Activated CD8-positive, alpha-beta memory T cell treated with anti-CD3 and anti-CD28 coated beads, Interleukin-2, amount 10 ng/mL, durations not matched to agents 7 days and 5 days (primary cell): ENCODE measurements around the gene CRB1. TPM values are rescaled to one million over a fixed set of nuclear protein-coding genes. Genes with fewer than 3 reads are reported as not detected.

Experiments used
- ATAC-seq: fragments of 150-1000 bp; cut with Tn5 transposase; one replicate; pipeline ENCODE4 v1.10.0; 2021; ENCODE audit warnings: moderate library complexity
- CTCF ChIA-PET: fragments of 350-600 bp; sonication (Branson Sonifier 250); formaldehyde crosslinking; loops from one replicate; lab custom pipeline; 2021; ENCODE audit warnings: antibody characterized with exemption; lab: Charles Lee
- DNase-seq: peaks from one replicate; pipeline ENCODE4 v3.0.0-alpha.2; 2020
- H3K27ac Mint-ChIP-seq: one replicate; pipeline ENCODE4 v1.8.0; 2021; ENCODE audit warnings: mild to moderate bottlenecking, mixed read lengths
- H3K27me3 Mint-ChIP-seq: one replicate; pipeline ENCODE4 v1.8.0; 2021; ENCODE audit warnings: mixed read lengths
- H3K36me3 Mint-ChIP-seq: one replicate; pipeline ENCODE4 v1.8.0; 2021; ENCODE audit warnings: mild to moderate bottlenecking, mixed read lengths
- H3K4me1 Mint-ChIP-seq: one replicate; pipeline ENCODE4 v1.8.0; 2021; ENCODE audit warnings: mixed read lengths
- H3K4me3 Mint-ChIP-seq: one replicate; pipeline ENCODE4 v1.8.0; 2021; ENCODE audit warnings: mild to moderate bottlenecking, moderate library complexity, mixed read lengths
- H3K9me3 Mint-ChIP-seq: one replicate; pipeline ENCODE4 v1.8.0; 2022; ENCODE audit warnings: low read depth, mixed read lengths
- total RNA-seq, 2 experiments: library from RNA; stranded (reverse); gene quantifications; one replicate each; pipeline ENCODE4 v1.2.3, GENCODE V29; 2021

The CRB1 gene
- total RNA-seq, 2 experiments from 2014 or later, result not detected

DNA sequence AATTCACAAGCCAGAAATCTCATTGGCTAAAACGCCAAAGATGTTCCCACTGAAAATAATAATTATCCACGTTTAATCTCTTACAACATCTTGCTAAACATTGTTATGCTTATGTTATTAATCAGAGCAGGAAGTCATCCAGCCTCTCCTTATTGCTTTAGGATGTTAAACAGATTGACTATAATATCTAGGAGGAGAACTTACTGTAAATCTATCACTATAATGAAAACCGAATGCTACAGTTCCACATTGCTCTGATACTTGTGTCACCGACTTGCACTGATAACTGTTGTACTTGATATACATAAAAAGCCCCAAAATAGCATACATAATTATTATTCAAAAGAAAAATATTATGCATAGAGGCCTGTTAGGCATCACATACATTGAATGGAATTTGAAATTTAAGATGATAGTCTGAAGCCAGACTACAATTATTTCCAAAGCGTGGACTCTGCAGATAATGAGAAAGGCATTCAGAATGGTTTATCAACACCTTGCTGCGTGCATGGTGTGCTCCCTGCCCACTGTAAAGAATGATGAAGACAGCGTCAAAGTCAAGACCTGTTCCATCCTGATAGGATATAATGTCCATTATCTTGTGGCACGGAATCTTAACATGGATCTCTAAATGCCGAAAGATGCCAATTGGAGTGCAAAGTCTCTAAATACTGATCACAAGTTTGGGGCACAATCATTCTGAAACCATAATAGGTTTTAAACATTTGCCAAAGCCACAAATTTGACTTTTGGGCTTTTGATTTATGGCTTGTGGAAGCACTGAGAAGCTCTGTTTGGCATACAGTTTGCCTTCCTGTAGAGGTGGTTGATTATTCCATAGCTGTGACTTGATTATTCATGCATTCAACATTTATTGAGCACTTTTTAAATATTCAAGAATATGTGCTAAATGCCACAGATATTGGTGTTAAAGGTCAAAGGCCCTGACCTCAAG is 71.3 kb downstream of the CRB1 start:
- H3K27ac Mint-ChIP-seq, result no peak overlapping the region
- peaks cover 18% of the 10 kb centered on the region for H3K27me3 Mint-ChIP-seq
- CTCF ChIA-PET, result interaction anchor here (1.2 kb wide), 1 partner anchor 159 kb away, joined by 4 read pairs; no protein-coding TSS in a partner anchor
- peaks cover 3% of the 10 kb centered on the region for H3K36me3 Mint-ChIP-seq
- H3K9me3 Mint-ChIP-seq, result no peaks in the 10 kb centered on the region
- no peak overlapping the region for H3K4me3 Mint-ChIP-seq
- ATAC-seq (no peak), DNase-seq (no peak)
- peaks cover 19% of the 10 kb centered on the region for H3K4me1 Mint-ChIP-seq

DNA sequence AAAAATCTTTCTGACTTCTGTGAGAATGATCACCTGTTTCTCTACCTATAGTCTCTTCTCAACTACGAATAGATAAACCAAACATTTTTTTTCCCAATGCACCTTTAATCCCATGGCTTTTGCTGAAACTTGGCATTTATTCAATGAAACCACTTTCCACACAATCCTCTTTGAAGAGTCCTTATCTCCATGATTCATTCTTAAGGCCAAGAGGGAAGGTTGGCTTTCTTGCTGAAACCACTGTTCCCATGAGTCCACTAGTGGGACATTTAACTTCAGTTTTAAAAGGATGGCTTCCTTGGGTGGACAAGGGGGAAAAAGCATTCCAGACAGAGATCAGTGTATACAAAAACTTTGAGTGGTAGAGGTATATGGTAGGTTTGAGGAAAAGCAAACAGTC is 73.6 kb downstream of the CRB1 start:
- no peak for ATAC-seq
- H3K27ac Mint-ChIP-seq, result peak overlapping the region; percentile 35
- H3K4me3 Mint-ChIP-seq, result no peak overlapping the region
- peaks cover 3% of the 10 kb centered on the region for H3K36me3 Mint-ChIP-seq
- no peak for DNase-seq
- CTCF ChIA-PET, result interaction anchor here (1.3 to 1.7 kb wide), 2 partner anchors 10 to 15 kb away, joined by 4 to 7 read pairs; no protein-coding TSS in a partner anchor
- no peaks in the 10 kb centered on the region for H3K9me3 Mint-ChIP-seq
- H3K4me1 Mint-ChIP-seq, result peaks cover 11% of the 10 kb centered on the region
- peaks cover 20% of the 10 kb centered on the region for H3K27me3 Mint-ChIP-seq

- no peak for DNase-seq
- Mint-ChIP-seq H3K4me1 (peaks cover 11% of the 10 kb centered on the region), H3K4me3 (no peak overlapping the region), H3K27me3 (peaks cover 16% of the 10 kb centered on the region), H3K9me3 (no peaks in the 10 kb centered on the region), H3K27ac (no peak overlapping the region), H3K36me3 (peaks cover 3% of the 10 kb centered on the region)
- ATAC-seq, result peak; percentile 47
- CTCF ChIA-PET, result interaction anchor here (0.8 to 2.3 kb wide), 6 partner anchors 8 to 16 kb away, joined by 3 to 7 read pairs (median 4); no protein-coding TSS in a partner anchor
These were observed 74.1 kb downstream of the CRB1 start for GRCh38 chr1:197342044-197342565.

DNA sequence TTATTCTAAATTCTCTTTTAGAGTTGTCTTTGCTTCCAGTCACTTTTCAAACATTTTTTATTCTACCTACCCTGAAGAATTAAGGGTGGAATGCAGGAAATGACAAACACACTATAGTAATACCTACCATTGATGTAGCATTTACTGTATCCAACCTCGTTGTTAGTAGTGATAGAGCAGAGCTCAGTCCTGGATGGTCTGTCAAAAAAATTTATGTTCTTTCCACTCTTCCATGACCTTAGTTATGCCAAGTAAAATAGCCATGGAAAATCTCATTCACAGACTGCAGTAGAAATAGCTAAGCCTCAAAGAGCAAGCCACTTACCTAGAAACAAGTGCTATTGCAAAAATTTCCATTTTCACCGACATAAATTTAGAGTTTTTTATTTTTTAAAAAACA is 74.6 kb downstream of the CRB1 start:
- no peak for ATAC-seq
- Mint-ChIP-seq H3K4me1 (peaks cover 11% of the 10 kb centered on the region), H3K9me3 (no peaks in the 10 kb centered on the region), H3K27ac (no peak overlapping the region), H3K36me3 (peaks cover 3% of the 10 kb centered on the region), H3K4me3 (no peak overlapping the region), H3K27me3 (peaks cover 16% of the 10 kb centered on the region)
- CTCF ChIA-PET, result interaction anchor here (0.8 to 2.3 kb wide), 6 partner anchors 8 to 16 kb away, joined by 3 to 7 read pairs (median 4); no protein-coding TSS in a partner anchor
- no peak for DNase-seq

DNA sequence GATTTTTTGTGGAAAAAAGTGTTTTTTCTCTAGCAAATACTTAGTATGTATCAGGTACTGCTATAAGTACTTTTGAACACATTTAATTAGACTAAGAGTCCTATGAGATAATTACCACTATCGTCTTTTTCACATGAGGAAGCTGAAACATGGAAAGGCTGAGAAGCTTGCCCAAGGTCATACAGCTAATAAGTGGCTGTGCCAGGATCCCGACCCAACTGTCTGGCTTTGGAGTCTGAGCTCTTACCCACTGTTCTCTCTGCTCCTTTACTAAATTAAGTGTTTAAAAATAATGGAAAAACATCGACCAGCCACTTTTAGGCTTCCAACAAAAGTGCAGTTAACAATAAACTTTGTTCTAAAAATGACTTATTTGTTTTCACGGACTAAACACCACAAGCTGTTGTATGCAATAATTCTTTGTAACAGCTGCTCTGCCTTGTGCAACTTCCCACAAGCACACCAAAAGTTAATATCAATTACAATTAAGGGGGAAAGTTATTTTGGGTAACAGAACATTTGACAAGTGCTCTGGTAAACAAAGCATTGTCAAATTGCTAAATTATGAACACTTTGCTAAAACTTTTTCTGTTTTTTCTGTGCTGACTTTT is 75.7 kb downstream of the CRB1 start:
- Mint-ChIP-seq H3K36me3 (peaks cover 3% of the 10 kb centered on the region), H3K27me3 (peaks cover 13% of the 10 kb centered on the region), H3K4me3 (no peak overlapping the region), H3K4me1 (peaks cover 11% of the 10 kb centered on the region), H3K27ac (no peak overlapping the region), H3K9me3 (no peaks in the 10 kb centered on the region)
- DNase-seq, result no peak
- CTCF ChIA-PET, result interaction anchor here (0.7 to 2.3 kb wide), 3 partner anchors 8 to 163 kb away, joined by 3 to 7 read pairs (median 4); no protein-coding TSS in a partner anchor
- ATAC-seq, result no peak

DNA sequence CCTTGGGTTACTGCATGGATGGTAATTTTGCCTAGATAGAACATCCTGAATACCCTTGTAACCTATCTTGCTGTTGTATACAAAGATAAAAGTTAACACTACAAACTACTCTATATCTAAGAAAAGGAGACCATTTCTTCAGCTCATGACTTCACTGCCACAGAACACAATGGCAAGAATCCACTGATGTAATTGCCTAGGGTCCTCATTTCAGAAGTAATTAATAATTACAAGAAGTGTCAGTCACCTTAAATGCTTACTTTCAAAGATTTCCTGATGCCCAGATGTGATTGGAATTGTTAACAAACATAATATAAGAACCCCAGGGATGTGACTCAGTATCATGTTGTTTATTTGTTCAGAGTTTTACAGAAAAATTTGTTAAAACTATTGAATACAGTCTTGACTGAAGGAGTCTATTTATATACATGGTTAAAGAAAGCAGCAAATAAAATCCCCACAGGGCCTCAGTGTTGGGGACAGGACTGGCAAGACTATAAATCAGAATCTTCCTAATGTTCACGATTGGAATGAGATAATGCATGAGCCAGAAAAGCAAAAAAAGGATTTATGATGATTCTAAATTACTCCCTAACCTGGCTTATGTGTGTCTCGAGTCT is 83.9 kb downstream of the CRB1 start:
- DNase-seq (no peak), ATAC-seq (no peak)
- no peaks in the 10 kb centered on the region for H3K27me3 Mint-ChIP-seq
- no peak overlapping the region for H3K27ac Mint-ChIP-seq
- H3K36me3 Mint-ChIP-seq, result no peaks in the 10 kb centered on the region
- peaks cover 2% of the 10 kb centered on the region for H3K4me1 Mint-ChIP-seq
- CTCF ChIA-PET, result no interaction called here
- H3K4me3 Mint-ChIP-seq, result no peak overlapping the region
- H3K9me3 Mint-ChIP-seq, result no peaks in the 10 kb centered on the region

GRCh38 chr1:197355248-197355995 is 87.4 kb downstream of the CRB1 start:
- H3K4me1 Mint-ChIP-seq, result peaks cover 3% of the 10 kb centered on the region
- no peak for DNase-seq
- no peak overlapping the region for H3K4me3 Mint-ChIP-seq
- no peak for ATAC-seq
- no peaks in the 10 kb centered on the region for H3K27me3 Mint-ChIP-seq
- H3K36me3 Mint-ChIP-seq, result no peaks in the 10 kb centered on the region
- CTCF ChIA-PET, result interaction anchor here (0.7 to 1.1 kb wide), 2 partner anchors 13 to 175 kb away, joined by 3 to 6 read pairs; no protein-coding TSS in a partner anchor
- no peaks in the 10 kb centered on the region for H3K9me3 Mint-ChIP-seq
- no peak overlapping the region for H3K27ac Mint-ChIP-seq

- no peak overlapping the region for H3K4me3 Mint-ChIP-seq
- CTCF ChIA-PET, result interaction anchor here (0.7 to 3.4 kb wide), 13 partner anchors 9 to 177 kb away, joined by 3 to 25 read pairs (median 4); no protein-coding TSS in a partner anchor
- H3K27ac Mint-ChIP-seq, result no peak overlapping the region
These were observed 88.9 kb downstream of the CRB1 start for GRCh38 chr1:197356723-197357533.

GRCh38 chr1:197358959-197359358 is 90.9 kb downstream of the CRB1 start:
- Mint-ChIP-seq H3K27ac (no peak overlapping the region), H3K4me3 (no peak overlapping the region), H3K4me1 (peaks cover 3% of the 10 kb centered on the region), H3K36me3 (no peaks in the 10 kb centered on the region), H3K9me3 (no peaks in the 10 kb centered on the region), H3K27me3 (no peaks in the 10 kb centered on the region)
- CTCF ChIA-PET, result interaction anchor here (1.3 to 3.4 kb wide), 3 partner anchors 16 to 179 kb away, joined by 4 to 25 read pairs (median 6); no protein-coding TSS in a partner anchor
- no peak for ATAC-seq
- no peak for DNase-seq

More at GRCh38 chr1:197356723-197357533, 88.9 kb downstream of the CRB1 start:
- H3K27me3 Mint-ChIP-seq, result no peaks in the 10 kb centered on the region
- no peaks in the 10 kb centered on the region for H3K36me3 Mint-ChIP-seq
- H3K4me1 Mint-ChIP-seq, result peaks cover 3% of the 10 kb centered on the region
- peak; percentile 78 for ATAC-seq
- no peaks in the 10 kb centered on the region for H3K9me3 Mint-ChIP-seq
- peak; percentile 45 for DNase-seq

GRCh38 chr1:197360068-197360467 is 92.0 kb downstream of the CRB1 start:
- ATAC-seq (no peak), DNase-seq (no peak)
- H3K4me1 Mint-ChIP-seq, result peaks cover 3% of the 10 kb centered on the region
- H3K27ac Mint-ChIP-seq, result no peak overlapping the region
- no peak overlapping the region for H3K4me3 Mint-ChIP-seq
- H3K36me3 Mint-ChIP-seq, result no peaks in the 10 kb centered on the region
- peaks cover 3% of the 10 kb centered on the region for H3K27me3 Mint-ChIP-seq
- no peaks in the 10 kb centered on the region for H3K9me3 Mint-ChIP-seq
- CTCF ChIA-PET, result interaction anchor here (1.0 to 2.5 kb wide), 2 partner anchors 10 to 33 kb away, joined by 3 to 6 read pairs; no protein-coding TSS in a partner anchor

- CTCF ChIA-PET, result interaction anchor here (0.7 to 1.5 kb wide), 2 partner anchors 36 to 37 kb away, joined by 3 read pairs; no protein-coding TSS in a partner anchor
- DNase-seq (no peak), ATAC-seq (no peak)
- Mint-ChIP-seq H3K36me3 (no peaks in the 10 kb centered on the region), H3K4me1 (no peaks in the 10 kb centered on the region), H3K4me3 (no peak overlapping the region), H3K27me3 (peaks cover 3% of the 10 kb centered on the region), H3K27ac (no peak overlapping the region), H3K9me3 (no peaks in the 10 kb centered on the region)
These were observed 94.8 kb downstream of the CRB1 start for GRCh38 chr1:197362871-197363270.
